Stimulated activated CD4-positive, alpha-beta T cell treated with anti-CD3 and anti-CD28 coated beads, Interleukin-12 subunit alpha, Interleukin-12 subunit beta, amount 100 ng/mL, for 24 hours (primary cell): Measurements from ENCODE around the gene APBA2.

Experiments
- DNase-seq, 2 experiments: peaks; one replicate each; pipeline ENCODE4 v3.0.0-alpha.2; 2020; ENCODE audit warnings: low read depth in 2 of 2

APBA2 gene

GRCh38 chr15:28896951-28897350 is 11.2 kb downstream of the APBA2 start:
- no peak for DNase-seq

- no peak for DNase-seq
These were observed 12.2 kb downstream of the APBA2 start for GRCh38 chr15:28897861-28898585.

- no peak for DNase-seq
These were observed 13.4 kb downstream of the APBA2 start for GRCh38 chr15:28899061-28899738.

GRCh38 chr15:28900041-28900891 is 14.5 kb downstream of the APBA2 start:
- DNase-seq = no peak

GRCh38 chr15:28900892-28901586 is 15.3 kb downstream of the APBA2 start:
- DNase-seq = no peak

- no peak for DNase-seq
These were observed 15.8 kb downstream of the APBA2 start for GRCh38 chr15:28901587-28901980.

- DNase-seq = no peak
These were observed 16.4 kb downstream of the APBA2 start for GRCh38 chr15:28901987-28902745.

- no peak for DNase-seq
These were observed 17.1 kb downstream of the APBA2 start for GRCh38 chr15:28902856-28903255.

GRCh38 chr15:28903555-28903954 is 17.8 kb downstream of the APBA2 start:
- no peak for DNase-seq

- no peak for DNase-seq
These were observed 18.2 kb downstream of the APBA2 start for GRCh38 chr15:28904003-28904402.

- no peak for DNase-seq
These were observed 19.0 kb downstream of the APBA2 start for GRCh38 chr15:28904541-28905315.

- DNase-seq = no peak
These were observed 21.7 kb downstream of the APBA2 start for GRCh38 chr15:28907338-28907960.

- no peak for DNase-seq
These were observed 24.3 kb downstream of the APBA2 start for GRCh38 chr15:28909958-28910500.

- DNase-seq = no peak
These were observed 25.6 kb downstream of the APBA2 start for GRCh38 chr15:28911310-28911931.

- DNase-seq = no peak
These were observed 26.6 kb downstream of the APBA2 start for GRCh38 chr15:28912422-28912821.

- DNase-seq = no peak
These were observed 27.5 kb downstream of the APBA2 start for GRCh38 chr15:28913171-28913765.

GRCh38 chr15:28914046-28914445 is 28.3 kb downstream of the APBA2 start:
- DNase-seq = no peak

- DNase-seq = no peak
These were observed 28.8 kb downstream of the APBA2 start for GRCh38 chr15:28914483-28915023.
